Parathyroid adenoma (tissue), 2 donors: ENCODE data around the gene TLCD5.

Source experiments
- H2AFZ ChIP-seq: fragments of 300-600 bp; sonication (generic); one replicate; pipeline ENCODE4 v1.7.0; 2017; ENCODE audit warnings: antibody characterized with exemption, mild to moderate bottlenecking
- H3K27ac ChIP-seq: fragments of 300-600 bp; sonication (generic); one replicate; pipeline ENCODE4 v1.7.0; 2017
- H3K27me3 ChIP-seq: fragments of 300-600 bp; sonication (generic); one replicate; pipeline ENCODE4 v1.7.0; 2017; ENCODE audit warnings: low read length; ENCODE audit not compliant: control insufficient read depth, insufficient read depth
- H3K36me3 ChIP-seq: fragments of 300-600 bp; sonication (generic); one replicate; pipeline ENCODE4 v1.7.0; 2017; ENCODE audit warnings: low read length; ENCODE audit not compliant: control insufficient read depth, insufficient read depth
- H3K4me1 ChIP-seq: fragments of 300-600 bp; sonication (generic); one replicate; pipeline ENCODE4 v1.7.0; 2017; ENCODE audit warnings: control low read depth
- H3K4me2 ChIP-seq: fragments of 300-600 bp; sonication (generic); one replicate; pipeline ENCODE4 v1.7.0; 2017; ENCODE audit warnings: low read length
- H3K4me3 ChIP-seq: fragments of 300-600 bp; sonication (generic); one replicate; pipeline ENCODE4 v1.7.0; 2017; ENCODE audit warnings: low read depth, low read length
- H3K79me2 ChIP-seq: fragments of 300-600 bp; sonication (generic); one replicate; pipeline ENCODE4 v1.7.0; 2017; ENCODE audit warnings: control low read depth
- H3K9ac ChIP-seq: fragments of 300-600 bp; sonication (generic); one replicate; pipeline ENCODE4 v1.7.0; 2017; ENCODE audit warnings: mild to moderate bottlenecking
- H3K9me3 ChIP-seq: fragments of 300-600 bp; sonication (generic); one replicate; pipeline ENCODE4 v1.7.0; 2017; ENCODE audit warnings: low read length; ENCODE audit not compliant: control insufficient read depth
- TF ChIP-seq, protein P1 (sequence below): fragments of 300-600 bp; sonication (generic); IDR thresholded peaks from one replicate; pipeline ENCODE4 v1.7.0; 2017; ENCODE audit warnings: antibody characterized with exemption, mild to moderate bottlenecking
- donor health status: primary hyperparathyroidism.

The TLCD5 gene

DNA sequence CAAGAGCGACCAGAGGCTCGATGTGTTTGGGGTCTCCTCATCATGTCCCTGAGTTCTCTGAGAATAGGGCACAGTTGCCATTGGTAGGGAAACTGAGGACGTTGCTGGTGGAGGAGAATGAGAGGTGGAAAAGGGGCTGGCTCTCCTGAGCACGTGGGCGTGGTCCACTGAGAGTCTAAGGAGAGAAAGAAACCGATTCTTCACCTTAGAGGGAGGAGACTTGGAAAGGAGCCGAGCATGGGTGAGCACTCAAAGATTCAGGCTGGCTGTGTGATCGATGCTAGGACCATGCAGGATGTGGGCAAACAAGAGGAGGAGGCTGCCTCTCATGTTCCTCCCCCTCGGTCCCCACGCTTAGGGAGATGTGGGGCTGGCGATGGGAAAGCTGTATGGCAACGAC, 19.8 kb upstream of the TLCD5 start:
- Histone ChIP-seq H3K27me3 (no peaks in the 10 kb centered on the region), H3K9ac (no peak overlapping the region), H3K79me2 (no peaks in the 10 kb centered on the region), H2AFZ (no peak overlapping the region), H3K36me3 (no peaks in the 10 kb centered on the region), H3K27ac (no peak overlapping the region), H3K9me3 (no peaks in the 10 kb centered on the region), H3K4me1 (peaks cover 20% of the 10 kb centered on the region), H3K4me2 (no peak overlapping the region), H3K4me3 (no peak overlapping the region)
- TF ChIP-seq, protein P1, sequence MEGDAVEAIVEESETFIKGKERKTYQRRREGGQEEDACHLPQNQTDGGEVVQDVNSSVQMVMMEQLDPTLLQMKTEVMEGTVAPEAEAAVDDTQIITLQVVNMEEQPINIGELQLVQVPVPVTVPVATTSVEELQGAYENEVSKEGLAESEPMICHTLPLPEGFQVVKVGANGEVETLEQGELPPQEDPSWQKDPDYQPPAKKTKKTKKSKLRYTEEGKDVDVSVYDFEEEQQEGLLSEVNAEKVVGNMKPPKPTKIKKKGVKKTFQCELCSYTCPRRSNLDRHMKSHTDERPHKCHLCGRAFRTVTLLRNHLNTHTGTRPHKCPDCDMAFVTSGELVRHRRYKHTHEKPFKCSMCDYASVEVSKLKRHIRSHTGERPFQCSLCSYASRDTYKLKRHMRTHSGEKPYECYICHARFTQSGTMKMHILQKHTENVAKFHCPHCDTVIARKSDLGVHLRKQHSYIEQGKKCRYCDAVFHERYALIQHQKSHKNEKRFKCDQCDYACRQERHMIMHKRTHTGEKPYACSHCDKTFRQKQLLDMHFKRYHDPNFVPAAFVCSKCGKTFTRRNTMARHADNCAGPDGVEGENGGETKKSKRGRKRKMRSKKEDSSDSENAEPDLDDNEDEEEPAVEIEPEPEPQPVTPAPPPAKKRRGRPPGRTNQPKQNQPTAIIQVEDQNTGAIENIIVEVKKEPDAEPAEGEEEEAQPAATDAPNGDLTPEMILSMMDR: no peak

GRCh38 chr11:120306519-120307242, 18.4 kb upstream of the TLCD5 start:
- Histone ChIP-seq H2AFZ (no peak overlapping the region), H3K79me2 (no peaks in the 10 kb centered on the region), H3K36me3 (no peaks in the 10 kb centered on the region), H3K9ac (no peak overlapping the region), H3K4me3 (no peak overlapping the region), H3K27ac (no peak overlapping the region), H3K4me1 (peaks cover 9% of the 10 kb centered on the region), H3K27me3 (no peaks in the 10 kb centered on the region), H3K9me3 (no peaks in the 10 kb centered on the region), H3K4me2 (no peak overlapping the region)
- TF ChIP-seq, protein P1: no peak

DNA sequence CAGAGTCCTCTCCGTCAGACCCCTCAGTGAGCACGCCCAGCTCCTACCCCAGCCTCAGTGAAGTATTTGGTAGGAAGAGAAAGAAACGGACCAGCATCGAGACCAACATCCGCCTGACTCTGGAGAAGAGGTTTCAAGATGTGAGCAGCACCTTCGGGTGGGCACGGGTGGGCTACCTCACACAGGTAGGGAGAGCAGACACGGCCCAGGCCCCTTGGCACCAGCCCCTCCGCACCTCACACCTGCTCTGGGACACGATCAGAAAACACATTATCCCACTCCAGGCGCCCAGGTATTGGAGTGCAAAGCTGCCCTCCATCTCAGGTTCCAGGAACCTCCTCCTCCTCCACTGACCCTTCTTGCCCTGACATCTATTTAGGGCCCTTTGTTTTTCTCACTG, 17.6 kb upstream of the TLCD5 start:
- H3K36me3 ChIP-seq: no peaks in the 10 kb centered on the region
- no peaks in the 10 kb centered on the region for H3K9me3 ChIP-seq
- H3K4me2 ChIP-seq: no peak overlapping the region
- no peak overlapping the region for H2AFZ ChIP-seq
- no peak overlapping the region for H3K27ac ChIP-seq
- H3K27me3 ChIP-seq: no peaks in the 10 kb centered on the region
- TF ChIP-seq, protein P1: no peak
- no peak overlapping the region for H3K4me3 ChIP-seq
- H3K4me1 ChIP-seq: peaks cover 4% of the 10 kb centered on the region
- H3K9ac ChIP-seq: no peak overlapping the region
- H3K79me2 ChIP-seq: no peaks in the 10 kb centered on the region

GRCh38 chr11:120308081-120308480, 17.0 kb upstream of the TLCD5 start:
- H3K27me3 ChIP-seq: no peaks in the 10 kb centered on the region
- no peak overlapping the region for H3K4me2 ChIP-seq
- H3K4me3 ChIP-seq: no peak overlapping the region
- H3K36me3 ChIP-seq: no peaks in the 10 kb centered on the region
- no peaks in the 10 kb centered on the region for H3K4me1 ChIP-seq
- H3K79me2 ChIP-seq: no peaks in the 10 kb centered on the region
- no peak overlapping the region for H3K27ac ChIP-seq
- H2AFZ ChIP-seq: no peak overlapping the region
- TF ChIP-seq, protein P1: no peak
- H3K9ac ChIP-seq: no peak overlapping the region
- H3K9me3 ChIP-seq: no peaks in the 10 kb centered on the region

DNA sequence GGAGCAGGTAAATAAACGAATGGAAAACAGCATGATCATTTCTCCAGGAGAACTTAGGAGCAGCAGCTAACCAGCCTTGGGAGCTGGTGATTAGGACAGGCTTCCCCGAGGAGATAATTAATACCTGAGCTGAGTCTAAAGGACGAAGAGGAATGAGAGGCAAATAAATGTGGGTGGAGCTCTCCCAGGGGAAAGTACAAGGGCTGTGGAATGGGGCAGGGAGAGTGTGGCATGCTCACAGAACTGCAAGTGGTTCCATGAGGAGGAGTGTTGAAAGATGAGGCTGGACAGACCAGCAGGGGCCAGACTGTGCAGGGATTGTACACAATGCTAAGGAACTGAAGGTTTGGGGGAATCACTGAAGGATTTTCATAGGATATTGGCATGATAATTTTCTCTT, 14.2 kb upstream of the TLCD5 start:
- TF ChIP-seq, protein P1: no peak

More for the DNA sequence above, 14.2 kb upstream of the TLCD5 start:
- no peak overlapping the region for H3K9ac ChIP-seq
- H2AFZ ChIP-seq: no peak overlapping the region
- H3K9me3 ChIP-seq: no peaks in the 10 kb centered on the region
- no peaks in the 10 kb centered on the region for H3K36me3 ChIP-seq
- H3K79me2 ChIP-seq: no peaks in the 10 kb centered on the region
- no peak overlapping the region for H3K4me3 ChIP-seq
- no peak overlapping the region for H3K4me2 ChIP-seq
- no peaks in the 10 kb centered on the region for H3K27me3 ChIP-seq
- no peaks in the 10 kb centered on the region for H3K4me1 ChIP-seq
- no peak overlapping the region for H3K27ac ChIP-seq
